Activated CD4-positive, alpha-beta T cell treated with anti-CD3 and anti-CD28 coated beads for 48 hours (primary cell): ENCODE results near the gene PLXND1.
"Not testable (repeated sequence)": the region's sequence is repeated elsewhere in the genome, so short reads cannot be mapped to it uniquely, and the experiment has no call there.

Experiments
- DNase-seq: peaks from one replicate; pipeline ENCODE4 v3.0.0-alpha.2; 2020

The PLXND1 gene

GRCh38 chr3:129547241-129547640 is 59.2 kb downstream of the PLXND1 start:
- no peak for DNase-seq

DNA sequence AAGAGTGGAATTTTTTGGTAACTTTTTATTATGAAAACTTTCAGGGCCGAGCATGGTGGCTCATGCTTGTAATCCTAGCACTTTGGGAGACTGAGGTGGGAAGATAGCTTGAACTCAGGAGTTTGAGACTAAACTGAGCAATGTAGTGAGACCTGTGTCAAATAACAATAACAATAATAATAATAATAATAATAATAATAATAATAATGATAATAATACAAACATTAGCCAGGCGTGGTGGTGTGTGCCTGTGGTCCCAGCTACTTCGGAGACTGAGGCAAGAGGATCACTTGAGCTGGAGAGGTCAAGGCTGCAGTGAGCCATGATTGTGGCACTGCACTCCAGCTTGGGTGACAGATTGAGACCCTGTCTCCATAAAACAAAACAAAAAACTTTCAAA is 60.5 kb downstream of the PLXND1 start:
- not testable (repeated sequence) for DNase-seq

- DNase-seq = no peak
These were observed 62.5 kb downstream of the PLXND1 start for GRCh38 chr3:129543999-129544398.

GRCh38 chr3:129543156-129543790 is 63.2 kb downstream of the PLXND1 start, which contains the start of gene H1-8:
Gene H1-8, plus strand, starts transcription at chr3:129543175. Its CDS starts 44 bp downstream, at chr3:129543219.
- no peak for DNase-seq

GRCh38 chr3:129542747-129543146 is 63.7 kb downstream of the PLXND1 start:
- DNase-seq = no peak

GRCh38 chr3:129540776-129541516 is 65.5 kb downstream of the PLXND1 start:
- DNase-seq = no peak

DNA sequence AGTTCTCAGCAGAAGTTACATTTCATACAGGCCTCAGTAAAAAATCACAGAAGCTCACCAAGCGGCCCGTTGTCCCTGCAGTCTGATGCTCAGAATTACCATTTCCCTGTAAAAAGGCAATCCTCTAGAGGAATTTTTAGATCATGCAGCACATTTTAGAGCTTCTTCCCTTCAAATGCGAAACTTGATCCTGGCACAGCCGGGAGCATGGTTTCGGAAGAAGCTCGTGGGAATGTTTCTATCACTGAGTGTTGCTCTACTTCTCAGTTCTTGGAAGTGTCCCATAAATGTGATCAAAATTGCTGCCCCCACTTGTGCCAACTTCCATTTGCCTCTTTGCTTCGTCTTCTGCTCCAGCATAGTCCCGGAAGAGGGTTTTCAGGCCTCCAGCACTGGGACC is 67.3 kb downstream of the PLXND1 start:
- DNase-seq = no peak

DNA sequence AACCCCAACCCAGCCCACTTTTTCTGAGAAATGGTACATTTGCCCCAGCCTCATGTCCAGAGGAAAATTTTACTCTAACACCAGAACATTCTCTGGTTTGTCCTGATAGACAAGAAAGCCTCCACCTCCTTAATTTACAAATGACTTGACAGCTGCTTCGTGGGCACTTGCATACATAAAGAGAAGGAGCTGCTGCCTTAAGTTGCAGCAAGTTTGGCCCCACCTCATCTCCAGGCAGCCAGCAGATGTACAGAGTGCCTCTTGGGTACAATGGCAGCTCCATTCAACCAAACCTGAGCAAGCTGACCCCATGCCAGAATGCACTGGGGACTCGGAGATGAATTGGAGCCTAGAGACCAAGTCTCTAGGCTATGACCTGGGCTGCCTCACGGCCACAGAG is 69.7 kb downstream of the PLXND1 start:
- no peak for DNase-seq

- DNase-seq = no peak
These were observed 70.2 kb downstream of the PLXND1 start for GRCh38 chr3:129536374-129536667.

GRCh38 chr3:129535075-129535474 is 71.4 kb downstream of the PLXND1 start:
- DNase-seq = no peak

DNA sequence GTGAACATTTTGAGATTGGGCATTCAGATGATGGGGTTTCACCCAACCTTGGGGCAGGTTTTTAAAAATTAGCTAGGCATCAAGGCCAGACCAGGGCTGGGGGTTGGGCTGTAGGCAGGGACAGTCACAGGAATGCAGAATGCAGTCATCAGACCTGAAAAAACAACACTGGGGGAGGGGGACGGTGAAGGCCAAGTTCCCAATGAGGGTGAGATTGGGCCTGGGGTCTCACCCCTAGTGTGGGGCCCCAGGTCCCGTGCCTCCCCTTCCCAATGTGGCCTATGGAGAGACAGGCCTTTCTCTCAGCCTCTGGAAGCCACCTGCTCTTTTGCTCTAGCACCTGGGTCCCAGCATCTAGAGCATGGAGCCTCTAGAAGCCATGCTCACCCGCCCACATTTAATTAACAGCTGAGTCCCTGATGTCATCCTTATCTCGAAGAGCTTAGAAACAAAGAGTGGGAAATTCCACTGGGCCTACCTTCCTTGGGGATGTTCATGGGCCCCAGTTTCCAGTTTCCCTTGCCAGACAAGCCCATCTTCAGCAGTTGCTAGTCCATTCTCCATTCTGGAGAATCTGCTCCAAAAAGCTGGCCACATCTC is 71.9 kb downstream of the PLXND1 start:
- DNase-seq = no peak

DNA sequence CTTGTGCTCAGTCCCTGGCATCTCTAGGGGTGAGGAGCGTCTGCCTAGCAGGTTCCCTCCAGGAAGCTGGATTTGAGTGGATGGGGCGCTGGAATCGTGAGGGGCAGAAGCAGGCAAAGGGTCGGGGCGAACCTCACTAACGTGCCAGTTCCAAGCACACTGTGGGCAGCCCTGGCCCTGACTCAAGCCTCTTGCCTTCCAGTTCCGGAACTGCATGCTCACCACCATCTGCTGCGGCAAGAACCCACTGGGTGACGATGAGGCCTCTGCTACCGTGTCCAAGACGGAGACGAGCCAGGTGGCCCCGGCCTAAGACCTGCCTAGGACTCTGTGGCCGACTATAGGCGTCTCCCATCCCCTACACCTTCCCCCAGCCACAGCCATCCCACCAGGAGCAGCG is 73.1 kb downstream of the PLXND1 start:
- DNase-seq = no peak

- no peak for DNase-seq
These were observed 74.2 kb downstream of the PLXND1 start for GRCh38 chr3:129532261-129532660.

- no peak for DNase-seq
These were observed 74.8 kb downstream of the PLXND1 start for GRCh38 chr3:129531699-129532098.

DNA sequence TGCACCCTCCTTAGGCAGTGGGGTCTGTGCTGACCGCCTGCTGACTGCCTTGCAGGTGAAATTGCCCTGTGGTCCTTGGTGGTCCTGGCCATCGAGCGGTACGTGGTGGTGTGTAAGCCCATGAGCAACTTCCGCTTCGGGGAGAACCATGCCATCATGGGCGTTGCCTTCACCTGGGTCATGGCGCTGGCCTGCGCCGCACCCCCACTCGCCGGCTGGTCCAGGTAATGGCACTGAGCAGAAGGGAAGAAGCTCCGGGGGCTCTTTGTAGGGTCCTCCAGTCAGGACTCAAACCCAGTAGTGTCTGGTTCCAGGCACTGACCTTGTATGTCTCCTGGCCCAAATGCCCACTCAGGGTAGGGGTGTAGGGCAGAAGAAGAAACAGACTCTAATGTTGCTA is 75.7 kb downstream of the PLXND1 start:
- no peak for DNase-seq

DNA sequence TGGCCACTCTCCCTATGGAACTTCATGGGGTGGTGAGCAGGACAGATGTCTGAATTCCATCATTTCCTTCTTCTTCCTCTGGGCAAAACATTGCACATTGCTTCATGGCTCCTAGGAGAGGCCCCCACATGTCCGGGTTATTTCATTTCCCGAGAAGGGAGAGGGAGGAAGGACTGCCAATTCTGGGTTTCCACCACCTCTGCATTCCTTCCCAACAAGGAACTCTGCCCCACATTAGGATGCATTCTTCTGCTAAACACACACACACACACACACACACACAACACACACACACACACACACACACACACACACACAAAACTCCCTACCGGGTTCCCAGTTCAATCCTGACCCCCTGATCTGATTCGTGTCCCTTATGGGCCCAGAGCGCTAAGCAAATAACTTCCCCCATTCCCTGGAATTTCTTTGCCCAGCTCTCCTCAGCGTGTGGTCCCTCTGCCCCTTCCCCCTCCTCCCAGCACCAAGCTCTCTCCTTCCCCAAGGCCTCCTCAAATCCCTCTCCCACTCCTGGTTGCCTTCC is 76.2 kb downstream of the PLXND1 start:
- DNase-seq = no peak

- no peak for DNase-seq
These were observed 76.9 kb downstream of the PLXND1 start for GRCh38 chr3:129529436-129530210.

DNA sequence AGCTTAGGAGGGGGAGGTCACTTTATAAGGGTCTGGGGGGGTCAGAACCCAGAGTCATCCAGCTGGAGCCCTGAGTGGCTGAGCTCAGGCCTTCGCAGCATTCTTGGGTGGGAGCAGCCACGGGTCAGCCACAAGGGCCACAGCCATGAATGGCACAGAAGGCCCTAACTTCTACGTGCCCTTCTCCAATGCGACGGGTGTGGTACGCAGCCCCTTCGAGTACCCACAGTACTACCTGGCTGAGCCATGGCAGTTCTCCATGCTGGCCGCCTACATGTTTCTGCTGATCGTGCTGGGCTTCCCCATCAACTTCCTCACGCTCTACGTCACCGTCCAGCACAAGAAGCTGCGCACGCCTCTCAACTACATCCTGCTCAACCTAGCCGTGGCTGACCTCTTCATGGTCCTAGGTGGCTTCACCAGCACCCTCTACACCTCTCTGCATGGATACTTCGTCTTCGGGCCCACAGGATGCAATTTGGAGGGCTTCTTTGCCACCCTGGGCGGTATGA is 77.8 kb downstream of the PLXND1 start, which contains the start of gene RHO:
Gene RHO, plus strand, starts transcription at position 51 of the 512 bp plus-strand sequence. Its CDS starts 95 bp downstream, at position 146.
- no peak for DNase-seq

DNA sequence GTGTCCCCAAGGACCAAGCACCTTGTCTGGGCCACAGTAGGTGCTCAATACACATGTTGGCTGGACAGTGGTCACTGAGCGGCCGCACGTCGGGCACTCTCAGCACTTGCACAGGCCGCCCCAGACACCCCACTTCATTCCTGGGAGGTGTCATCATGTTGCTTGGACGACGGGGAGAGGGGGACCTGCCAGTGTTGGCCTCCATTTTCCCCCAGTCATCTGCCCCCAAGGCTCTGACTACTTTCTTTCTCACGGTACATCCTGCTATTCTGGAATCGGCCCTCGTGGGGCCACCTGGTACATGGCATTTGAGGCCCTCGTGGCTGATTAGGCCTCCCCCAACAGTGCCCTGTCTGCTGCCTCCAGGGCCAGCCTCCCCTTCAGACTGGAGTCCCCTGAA is 79.2 kb downstream of the PLXND1 start:
- DNase-seq = no peak

DNA sequence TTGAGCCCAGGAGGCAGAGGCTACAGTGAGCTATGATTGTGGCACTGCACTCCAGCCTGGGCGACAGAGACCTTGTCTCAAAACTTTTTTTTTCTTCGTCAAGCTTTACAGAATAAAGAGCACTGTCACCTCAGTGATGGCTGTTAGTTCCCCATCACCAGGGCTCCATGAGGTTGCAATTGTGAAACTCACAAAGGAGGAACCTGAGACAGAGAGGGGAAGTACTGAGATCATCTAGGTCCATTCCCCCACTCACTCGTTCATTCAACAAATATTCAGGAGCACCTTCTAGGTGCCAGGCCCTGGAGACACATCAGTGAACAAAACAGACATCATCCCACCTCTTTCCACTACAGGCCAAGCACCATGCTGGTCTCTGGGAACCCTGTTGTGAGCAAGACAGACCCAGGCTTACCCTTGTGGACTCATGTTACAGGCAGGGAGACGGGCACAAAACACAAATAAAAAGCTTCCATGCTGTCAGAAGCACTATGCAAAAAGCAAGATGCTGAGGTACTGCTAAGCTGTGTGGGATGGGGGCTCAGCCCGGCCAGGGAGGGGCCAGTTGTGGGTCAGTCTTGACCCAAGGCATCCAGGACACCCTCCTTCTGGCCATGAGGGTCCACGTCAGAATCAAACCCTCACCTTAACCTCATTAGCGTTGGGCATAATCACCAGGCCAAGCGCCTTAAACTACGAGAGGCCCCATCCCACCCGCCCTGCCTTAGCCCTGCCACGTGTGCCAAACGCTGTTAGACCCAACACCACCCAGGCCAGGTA is 80.2 kb downstream of the PLXND1 start:
- DNase-seq = no peak

GRCh38 chr3:129525341-129525968 is 81.0 kb downstream of the PLXND1 start:
- DNase-seq = peak; percentile 6

DNA sequence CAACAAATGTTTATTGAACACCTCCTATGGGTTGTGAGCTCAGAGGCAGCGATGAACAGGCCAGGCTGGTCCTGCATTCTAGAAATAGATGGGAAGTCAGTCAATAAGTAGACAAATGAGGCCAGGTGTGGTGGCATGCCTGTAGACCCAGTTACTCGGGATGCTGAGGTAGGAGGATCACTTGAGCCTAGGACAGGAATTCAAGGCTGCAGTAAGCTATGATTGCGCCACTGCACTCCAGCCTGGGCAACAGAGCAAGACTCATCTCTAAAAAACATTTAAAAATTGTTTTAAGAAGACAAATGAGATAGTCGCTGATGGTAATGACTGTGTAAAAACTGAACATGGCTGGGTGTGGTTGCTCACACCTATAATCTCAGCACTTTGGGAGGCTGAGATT is 82.4 kb downstream of the PLXND1 start:
- DNase-seq = no peak
